Measurements from ENCODE around the gene OR2AP1. TPM values are rescaled to one million over a fixed set of nuclear protein-coding genes. Genes with fewer than 3 reads are reported as not detected.
"Not testable (repeated sequence)": the region's sequence is repeated elsewhere in the genome, so short reads cannot be mapped to it uniquely, and the experiment has no call there.

The OR2AP1 gene
- total RNA-seq, 1 donor: not detected

DNA sequence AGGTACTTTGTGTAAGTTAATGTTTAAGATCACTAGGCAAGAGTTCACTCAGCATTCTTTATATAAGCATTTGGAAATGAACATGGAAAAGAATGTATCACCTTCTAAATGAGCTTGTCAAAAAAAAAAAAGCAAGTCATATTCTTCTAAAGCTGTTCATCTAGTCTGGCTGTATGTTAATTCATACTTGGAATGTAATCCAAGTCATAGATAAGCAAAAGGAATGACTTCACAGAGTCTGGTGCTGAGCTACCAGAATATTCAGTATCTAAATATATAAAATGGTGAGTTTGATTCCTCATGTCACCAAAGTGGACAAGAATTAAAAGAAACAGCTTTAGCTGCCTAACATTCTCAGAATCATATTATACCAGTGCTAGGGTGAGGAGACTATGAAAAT is 18.0 kb upstream of the OR2AP1 start:
- H2AFZ ChIP-seq (ENCODE audit: low read length): no peak overlapping the region
- no peak overlapping the region for H3K4me2 ChIP-seq (ENCODE audit: insufficient read depth, low read length)
- no peaks in the 10 kb centered on the region for H4K20me1 ChIP-seq (ENCODE audit: insufficient read depth, low read length)
- H3K79me2 ChIP-seq (ENCODE audit: insufficient read depth, low read length): no peaks in the 10 kb centered on the region
- H3K36me3 ChIP-seq (ENCODE audit: insufficient read depth, low read length): no peaks in the 10 kb centered on the region
- H3K4me1 ChIP-seq (ENCODE audit: insufficient read depth, low read length): no peaks in the 10 kb centered on the region
- H3K9me3 ChIP-seq (ENCODE audit: low read depth, low read length): no peaks in the 10 kb centered on the region
- H3K27ac ChIP-seq (ENCODE audit: low read depth, low read length): no peak overlapping the region
- TF ChIP-seq, protein P1, sequence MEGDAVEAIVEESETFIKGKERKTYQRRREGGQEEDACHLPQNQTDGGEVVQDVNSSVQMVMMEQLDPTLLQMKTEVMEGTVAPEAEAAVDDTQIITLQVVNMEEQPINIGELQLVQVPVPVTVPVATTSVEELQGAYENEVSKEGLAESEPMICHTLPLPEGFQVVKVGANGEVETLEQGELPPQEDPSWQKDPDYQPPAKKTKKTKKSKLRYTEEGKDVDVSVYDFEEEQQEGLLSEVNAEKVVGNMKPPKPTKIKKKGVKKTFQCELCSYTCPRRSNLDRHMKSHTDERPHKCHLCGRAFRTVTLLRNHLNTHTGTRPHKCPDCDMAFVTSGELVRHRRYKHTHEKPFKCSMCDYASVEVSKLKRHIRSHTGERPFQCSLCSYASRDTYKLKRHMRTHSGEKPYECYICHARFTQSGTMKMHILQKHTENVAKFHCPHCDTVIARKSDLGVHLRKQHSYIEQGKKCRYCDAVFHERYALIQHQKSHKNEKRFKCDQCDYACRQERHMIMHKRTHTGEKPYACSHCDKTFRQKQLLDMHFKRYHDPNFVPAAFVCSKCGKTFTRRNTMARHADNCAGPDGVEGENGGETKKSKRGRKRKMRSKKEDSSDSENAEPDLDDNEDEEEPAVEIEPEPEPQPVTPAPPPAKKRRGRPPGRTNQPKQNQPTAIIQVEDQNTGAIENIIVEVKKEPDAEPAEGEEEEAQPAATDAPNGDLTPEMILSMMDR (IDR thresholded peaks at IDR 0.05; ENCODE audit: extremely low read depth, low read depth, low read length): no peak
- no peaks in the 10 kb centered on the region for H3K27me3 ChIP-seq (ENCODE audit: insufficient read depth, low read length)
- DNase-seq (ENCODE audit: insufficient read length, low spot score, missing footprints): no peak
- H3K4me3 ChIP-seq (ENCODE audit: insufficient read depth, low read length): no peak overlapping the region

DNA sequence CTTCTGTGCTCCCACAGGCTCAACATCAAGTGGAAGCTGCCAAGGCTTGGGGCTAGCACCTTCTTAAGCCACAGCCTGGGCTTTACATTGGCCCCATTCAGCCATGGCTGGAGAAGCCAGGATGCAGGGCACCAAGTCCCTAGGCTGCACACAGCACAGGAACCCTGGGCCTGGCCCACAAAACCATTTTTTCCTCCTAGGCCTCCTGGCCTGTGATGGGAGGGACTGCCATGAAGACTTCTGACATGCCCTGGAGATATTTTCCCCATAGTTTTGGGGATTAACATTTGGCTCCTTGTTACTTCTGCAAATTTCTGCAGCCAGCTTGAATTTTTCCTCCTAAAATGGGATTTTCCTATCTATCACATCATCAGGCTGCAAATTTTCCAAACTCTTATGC is 2.2 kb upstream of the OR2AP1 start:
- H3K4me1 ChIP-seq (ENCODE audit: insufficient read depth, low read length); H3K27me3 ChIP-seq (ENCODE audit: insufficient read depth, low read length); H4K20me1 ChIP-seq (ENCODE audit: insufficient read depth, low read length); H3K79me2 ChIP-seq (ENCODE audit: insufficient read depth, low read length); H2AFZ ChIP-seq (ENCODE audit: low read length); H3K27ac ChIP-seq (ENCODE audit: low read depth, low read length); H3K36me3 ChIP-seq (ENCODE audit: insufficient read depth, low read length); H3K4me3 ChIP-seq (ENCODE audit: insufficient read depth, low read length); DNase-seq (ENCODE audit: insufficient read length, low spot score, missing footprints); H3K9me3 ChIP-seq (ENCODE audit: low read depth, low read length); H3K4me2 ChIP-seq (ENCODE audit: insufficient read depth, low read length): not testable (repeated sequence)

DNA sequence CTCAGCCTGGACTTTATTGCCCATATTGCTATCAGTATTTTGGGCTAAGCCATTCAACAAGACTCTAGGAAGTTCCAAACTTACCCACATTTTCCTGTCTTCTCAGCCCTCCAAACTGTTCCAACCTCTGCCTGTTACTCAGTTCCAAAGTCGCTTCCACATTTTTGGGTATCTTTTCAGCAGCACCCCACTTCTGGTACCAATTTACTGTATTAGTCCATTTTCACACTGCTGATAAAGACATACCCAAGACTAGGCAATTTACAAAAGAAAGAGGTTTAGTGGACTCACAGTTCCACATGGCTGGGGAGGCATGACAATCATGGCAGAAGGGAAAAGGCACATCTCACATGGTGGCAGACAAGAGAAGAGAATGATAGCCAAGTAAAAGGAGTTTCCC is 1.6 kb upstream of the OR2AP1 start:
- not testable (repeated sequence) for H3K27me3 ChIP-seq (ENCODE audit: insufficient read depth, low read length); DNase-seq (ENCODE audit: insufficient read length, low spot score, missing footprints); H3K4me3 ChIP-seq (ENCODE audit: insufficient read depth, low read length); H4K20me1 ChIP-seq (ENCODE audit: insufficient read depth, low read length); H3K36me3 ChIP-seq (ENCODE audit: insufficient read depth, low read length); H3K9me3 ChIP-seq (ENCODE audit: low read depth, low read length); H3K27ac ChIP-seq (ENCODE audit: low read depth, low read length); H2AFZ ChIP-seq (ENCODE audit: low read length); H3K79me2 ChIP-seq (ENCODE audit: insufficient read depth, low read length); H3K4me1 ChIP-seq (ENCODE audit: insufficient read depth, low read length); H3K4me2 ChIP-seq (ENCODE audit: insufficient read depth, low read length)

DNA sequence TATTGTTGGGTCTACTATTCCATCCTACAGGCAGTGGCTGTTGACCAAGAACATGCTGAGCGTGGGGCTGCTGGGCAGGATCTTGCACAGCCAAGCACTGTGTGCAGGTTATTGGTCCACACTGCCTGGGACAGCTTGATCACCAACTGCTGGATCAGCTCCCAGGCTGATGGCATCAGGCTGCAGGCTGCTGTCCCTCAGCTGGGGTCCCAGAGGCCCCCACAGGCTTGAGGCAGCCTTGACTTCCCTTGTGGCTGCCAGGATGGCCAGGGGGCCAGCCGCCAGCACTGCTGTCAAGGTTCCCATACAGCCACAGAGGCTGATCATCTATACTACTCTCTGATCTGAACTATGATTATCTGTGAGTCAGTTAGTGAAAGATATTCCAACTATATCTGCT is 9.8 kb downstream of the OR2AP1 start:
- no peaks in the 10 kb centered on the region for H4K20me1 ChIP-seq (ENCODE audit: insufficient read depth, low read length)
- H3K27me3 ChIP-seq (ENCODE audit: insufficient read depth, low read length): no peaks in the 10 kb centered on the region
- no peak overlapping the region for H3K4me2 ChIP-seq (ENCODE audit: insufficient read depth, low read length)
- H3K36me3 ChIP-seq (ENCODE audit: insufficient read depth, low read length): no peaks in the 10 kb centered on the region
- H3K9me3 ChIP-seq (ENCODE audit: low read depth, low read length): no peaks in the 10 kb centered on the region
- TF ChIP-seq, protein P1 (IDR thresholded peaks at IDR 0.05; ENCODE audit: extremely low read depth, low read depth, low read length): no peak
- H3K79me2 ChIP-seq (ENCODE audit: insufficient read depth, low read length): no peaks in the 10 kb centered on the region
- H2AFZ ChIP-seq (ENCODE audit: low read length): no peak overlapping the region
- no peak for DNase-seq (ENCODE audit: insufficient read length, low spot score, missing footprints)
- no peak overlapping the region for H3K4me3 ChIP-seq (ENCODE audit: insufficient read depth, low read length)
- H3K4me1 ChIP-seq (ENCODE audit: insufficient read depth, low read length): no peaks in the 10 kb centered on the region
- no peak overlapping the region for H3K27ac ChIP-seq (ENCODE audit: low read depth, low read length)

DNA sequence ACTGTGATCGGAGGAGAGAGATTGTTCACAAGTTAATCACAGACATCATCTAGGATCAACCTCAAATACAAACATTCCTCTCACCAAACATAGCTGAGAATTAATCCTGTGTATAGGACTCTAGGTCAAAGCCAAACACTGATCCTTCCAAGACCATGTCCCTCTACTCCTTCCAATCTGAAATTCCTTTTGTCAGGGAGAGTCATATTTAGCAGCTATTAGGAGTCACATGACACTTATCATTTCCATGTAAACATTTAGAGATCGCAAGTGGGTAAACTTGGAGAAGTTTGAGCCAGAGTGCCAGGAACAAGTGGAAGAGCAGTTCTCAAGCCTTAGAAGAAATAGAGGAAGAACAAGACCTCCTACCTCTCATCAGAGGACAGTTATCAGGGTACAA is 13.5 kb downstream of the OR2AP1 start:
- no peaks in the 10 kb centered on the region for H4K20me1 ChIP-seq (ENCODE audit: insufficient read depth, low read length)
- no peaks in the 10 kb centered on the region for H3K79me2 ChIP-seq (ENCODE audit: insufficient read depth, low read length)
- H3K27ac ChIP-seq (ENCODE audit: low read depth, low read length): no peak overlapping the region
- H3K36me3 ChIP-seq (ENCODE audit: insufficient read depth, low read length): no peaks in the 10 kb centered on the region
- H2AFZ ChIP-seq (ENCODE audit: low read length): no peak overlapping the region
- no peak for DNase-seq (ENCODE audit: insufficient read length, low spot score, missing footprints)
- H3K9me3 ChIP-seq (ENCODE audit: low read depth, low read length): no peaks in the 10 kb centered on the region
- H3K4me3 ChIP-seq (ENCODE audit: insufficient read depth, low read length): no peak overlapping the region
- H3K27me3 ChIP-seq (ENCODE audit: insufficient read depth, low read length): no peaks in the 10 kb centered on the region
- no peaks in the 10 kb centered on the region for H3K4me1 ChIP-seq (ENCODE audit: insufficient read depth, low read length)
- TF ChIP-seq, protein P1 (IDR thresholded peaks at IDR 0.05; ENCODE audit: extremely low read depth, low read depth, low read length): no peak
- no peak overlapping the region for H3K4me2 ChIP-seq (ENCODE audit: insufficient read depth, low read length)

DNA sequence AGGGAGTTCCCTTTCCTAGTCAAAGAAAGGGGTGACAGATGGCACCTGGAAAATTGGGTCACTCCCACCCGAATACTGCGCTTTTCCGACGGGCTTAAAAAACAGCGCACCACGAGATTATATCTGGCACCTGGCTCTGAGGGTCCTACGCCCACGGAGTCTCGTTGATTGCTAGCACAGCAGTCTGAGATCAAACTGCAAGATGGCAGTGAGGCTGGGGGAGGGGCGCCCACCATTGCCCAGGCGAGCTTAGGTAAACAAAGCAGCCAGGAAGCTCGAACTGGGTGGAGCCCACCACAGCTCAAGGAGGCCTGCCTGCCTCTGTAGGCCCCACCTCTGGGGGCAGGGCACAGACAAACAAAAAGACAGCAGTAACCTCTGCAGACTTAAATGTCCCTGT is 17.9 kb downstream of the OR2AP1 start:
- not testable (repeated sequence) for H3K4me2 ChIP-seq (ENCODE audit: insufficient read depth, low read length); H2AFZ ChIP-seq (ENCODE audit: low read length); H3K36me3 ChIP-seq (ENCODE audit: insufficient read depth, low read length); H3K27ac ChIP-seq (ENCODE audit: low read depth, low read length); H3K9me3 ChIP-seq (ENCODE audit: low read depth, low read length); H4K20me1 ChIP-seq (ENCODE audit: insufficient read depth, low read length); H3K79me2 ChIP-seq (ENCODE audit: insufficient read depth, low read length); DNase-seq (ENCODE audit: insufficient read length, low spot score, missing footprints); H3K4me1 ChIP-seq (ENCODE audit: insufficient read depth, low read length); H3K27me3 ChIP-seq (ENCODE audit: insufficient read depth, low read length); H3K4me3 ChIP-seq (ENCODE audit: insufficient read depth, low read length)

Measured in osteoblast (primary cell).